Superior temporal gyrus (tissue), 1 donor: ENCODE results near the gene PIRT.

Source experiments
- DNase-seq: peaks from one replicate; pipeline ENCODE4 v3.0.0-alpha.2; 2016; ENCODE audit errors: extremely low spot score

The PIRT gene

GRCh38 chr17:10789694-10790271 lies 48.1 kb downstream of the PIRT start:
- DNase-seq, result no peak

GRCh38 chr17:10787306-10788045 lies 50.4 kb downstream of the PIRT start:
- no peak for DNase-seq

GRCh38 chr17:10785295-10785694 lies 52.6 kb downstream of the PIRT start:
- no peak for DNase-seq

GRCh38 chr17:10779609-10780008 lies 58.3 kb downstream of the PIRT start:
- no peak for DNase-seq

- DNase-seq, result no peak
These were observed 60.0 kb downstream of the PIRT start for GRCh38 chr17:10777890-10778289.

GRCh38 chr17:10777131-10777807 lies 60.6 kb downstream of the PIRT start:
- no peak for DNase-seq

GRCh38 chr17:10776381-10776780 lies 61.5 kb downstream of the PIRT start:
- no peak for DNase-seq

GRCh38 chr17:10775740-10776356 lies 62.0 kb downstream of the PIRT start:
- no peak for DNase-seq

- no peak for DNase-seq
These were observed 62.8 kb downstream of the PIRT start for GRCh38 chr17:10775058-10775457.

GRCh38 chr17:10773391-10773790 lies 64.5 kb downstream of the PIRT start:
- DNase-seq, result no peak
